WTC11 (cell line): ENCODE results near the gene CCDC12. TPM values are rescaled to one million over a fixed set of nuclear protein-coding genes. Genes with fewer than 3 reads are reported as not detected.

Experiments used
- ATAC-seq: fragments of 200-7000 bp; cut with Tn5 transposase; 2 replicates; pipeline ENCODE4 v1.10.0; 2021; ENCODE audit warnings: mild to moderate bottlenecking, moderate library complexity
- CTCF ChIA-PET: fragments of 300-600 bp; sonication (Branson Sonifier 250); formaldehyde crosslinking; loops from one replicate; lab custom pipeline; 2021; ENCODE audit warnings: antibody characterized with exemption; lab: Charles Lee
- POLR2A ChIA-PET: fragments of 350-600 bp; sonication (Branson Sonifier 250); formaldehyde crosslinking; loops from one replicate; lab custom pipeline; 2021; ENCODE audit warnings: antibody characterized with exemption; lab: Charles Lee
- DNase-seq: peaks from one replicate; pipeline ENCODE4 v3.0.0; 2021; ENCODE audit warnings: low spot score
- H3K27ac Mint-ChIP-seq: 2 replicates; pipeline ENCODE4 v1.8.0; 2021; ENCODE audit warnings: mixed read lengths
- H3K27me3 Mint-ChIP-seq: 2 replicates; pipeline ENCODE4 v1.8.0; 2021; ENCODE audit warnings: low read depth, mild to moderate bottlenecking, moderate library complexity, mixed read lengths
- H3K36me3 Mint-ChIP-seq: 2 replicates; pipeline ENCODE4 v1.8.0; 2021; ENCODE audit warnings: mixed read lengths
- H3K4me1 Mint-ChIP-seq: 2 replicates; pipeline ENCODE4 v1.8.0; 2022; ENCODE audit warnings: mixed read lengths
- H3K4me3 Mint-ChIP-seq: 2 replicates; pipeline ENCODE4 v1.8.0; 2021; ENCODE audit warnings: mild to moderate bottlenecking, moderate library complexity, mixed read lengths
- H3K9me3 Mint-ChIP-seq: 2 replicates; pipeline ENCODE4 v1.8.0; 2021; ENCODE audit warnings: mixed read lengths
- ELF4 ChIP-seq: sonication (generic); formaldehyde crosslinking; IDR thresholded peaks from 2 replicates; pipeline ENCODE4 v1.8.1; 2022; ENCODE audit warnings: low read depth, mild to moderate bottlenecking, moderate library complexity, missing genetic modification reagents
- ESRRA ChIP-seq: sonication (generic); formaldehyde crosslinking; IDR thresholded peaks from 2 replicates; pipeline ENCODE4 v1.8.1; 2022; ENCODE audit warnings: mild to moderate bottlenecking, missing genetic modification reagents, borderline replicate concordance
- HMGA2 ChIP-seq: fragments of 250-450 bp; sonication (Bioruptor Pico); IDR thresholded peaks from 2 replicates; pipeline ENCODE4 v1.4.0; 2021; ENCODE audit warnings: mild to moderate bottlenecking, moderate library complexity
- OVOL2 ChIP-seq: fragments of 250-450 bp; sonication (Bioruptor Pico); IDR thresholded peaks from 2 replicates; pipeline ENCODE4 v1.9.0; 2021; ENCODE audit warnings: mild to moderate bottlenecking, borderline replicate concordance
- TP53 ChIP-seq: sonication (generic); formaldehyde crosslinking; IDR thresholded peaks from 2 replicates; pipeline ENCODE4 v1.8.1; 2023; ENCODE audit warnings: mild to moderate bottlenecking, missing genetic modification reagents
- ZNF219 ChIP-seq: sonication (generic); formaldehyde crosslinking; IDR thresholded peaks from 2 replicates; pipeline ENCODE4 v1.8.0; 2023; ENCODE audit warnings: missing genetic modification reagents, mild to moderate bottlenecking, borderline replicate concordance
- ZNF263 ChIP-seq: sonication (generic); formaldehyde crosslinking; IDR thresholded peaks from 2 replicates; pipeline ENCODE4 v1.8.1; 2022; ENCODE audit warnings: low read depth, mild to moderate bottlenecking, moderate library complexity, missing genetic modification reagents
- ZNF416 ChIP-seq: fragments of 250-450 bp; sonication (Bioruptor Pico); IDR thresholded peaks from 2 replicates; pipeline ENCODE4 v1.9.0; 2021; ENCODE audit warnings: mild to moderate bottlenecking, inconsistent platforms
- ZNF425 ChIP-seq: fragments of 250-450 bp; sonication (Bioruptor Pico); conservative IDR thresholded peaks from 2 replicates; pipeline ENCODE4 v1.9.0; 2021; ENCODE audit warnings: mild to moderate bottlenecking
- total RNA-seq: library from RNA; stranded (reverse); gene quantifications from 3 replicates; pipeline ENCODE4 v1.2.3, GENCODE V29; 2021
- TF ChIP-seq, protein P1 (sequence below): sonication (generic); formaldehyde crosslinking; IDR thresholded peaks from 2 replicates; pipeline ENCODE4 v1.8.1; 2023; ENCODE audit warnings: mild to moderate bottlenecking, missing genetic modification reagents, moderate library complexity
- TF ChIP-seq, protein P2 (sequence below): sonication (generic); formaldehyde crosslinking; IDR thresholded peaks from 2 replicates; pipeline ENCODE4 v1.8.0; 2022; ENCODE audit warnings: missing genetic modification reagents
- TF ChIP-seq, protein P3 (sequence below): sonication (generic); formaldehyde crosslinking; IDR thresholded peaks from 2 replicates; pipeline ENCODE4 v1.8.0; 2023; ENCODE audit warnings: mild to moderate bottlenecking, missing genetic modification reagents
- TF ChIP-seq, protein P4 (sequence below): sonication (generic); formaldehyde crosslinking; IDR thresholded peaks from 2 replicates; pipeline ENCODE4 v1.8.1; 2022; ENCODE audit warnings: low read depth, mild to moderate bottlenecking, moderate library complexity, missing genetic modification reagents, borderline replicate concordance
- TF ChIP-seq, protein P5 (sequence below): fragments of 200-600 bp; IDR thresholded peaks from 2 replicates; pipeline ENCODE4 v1.8.0; 2022; ENCODE audit warnings: antibody characterized with exemption

Gene CCDC12
- total RNA-seq, 1 experiment from 2014 or later, result 59.1 TPM

GRCh38 chr3:47008234-47008796 is 31.8 kb upstream of the CCDC12 start (continued):
- TF ChIP-seq HMGA2 (no peak), ZNF263 (no peak), TP53 (no peak), ELF4 (CRISPR knock-in tag) (no peak), ZNF416 (CRISPR knock-in tag) (no peak), ZNF425 (CRISPR knock-in tag) (no peak)
- TF ChIP-seq, protein P1, sequence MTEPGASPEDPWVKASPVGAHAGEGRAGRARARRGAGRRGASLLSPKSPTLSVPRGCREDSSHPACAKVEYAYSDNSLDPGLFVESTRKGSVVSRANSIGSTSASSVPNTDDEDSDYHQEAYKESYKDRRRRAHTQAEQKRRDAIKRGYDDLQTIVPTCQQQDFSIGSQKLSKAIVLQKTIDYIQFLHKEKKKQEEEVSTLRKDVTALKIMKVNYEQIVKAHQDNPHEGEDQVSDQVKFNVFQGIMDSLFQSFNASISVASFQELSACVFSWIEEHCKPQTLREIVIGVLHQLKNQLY (CRISPR knock-in tag), result no peak
- TF ChIP-seq, protein P2, sequence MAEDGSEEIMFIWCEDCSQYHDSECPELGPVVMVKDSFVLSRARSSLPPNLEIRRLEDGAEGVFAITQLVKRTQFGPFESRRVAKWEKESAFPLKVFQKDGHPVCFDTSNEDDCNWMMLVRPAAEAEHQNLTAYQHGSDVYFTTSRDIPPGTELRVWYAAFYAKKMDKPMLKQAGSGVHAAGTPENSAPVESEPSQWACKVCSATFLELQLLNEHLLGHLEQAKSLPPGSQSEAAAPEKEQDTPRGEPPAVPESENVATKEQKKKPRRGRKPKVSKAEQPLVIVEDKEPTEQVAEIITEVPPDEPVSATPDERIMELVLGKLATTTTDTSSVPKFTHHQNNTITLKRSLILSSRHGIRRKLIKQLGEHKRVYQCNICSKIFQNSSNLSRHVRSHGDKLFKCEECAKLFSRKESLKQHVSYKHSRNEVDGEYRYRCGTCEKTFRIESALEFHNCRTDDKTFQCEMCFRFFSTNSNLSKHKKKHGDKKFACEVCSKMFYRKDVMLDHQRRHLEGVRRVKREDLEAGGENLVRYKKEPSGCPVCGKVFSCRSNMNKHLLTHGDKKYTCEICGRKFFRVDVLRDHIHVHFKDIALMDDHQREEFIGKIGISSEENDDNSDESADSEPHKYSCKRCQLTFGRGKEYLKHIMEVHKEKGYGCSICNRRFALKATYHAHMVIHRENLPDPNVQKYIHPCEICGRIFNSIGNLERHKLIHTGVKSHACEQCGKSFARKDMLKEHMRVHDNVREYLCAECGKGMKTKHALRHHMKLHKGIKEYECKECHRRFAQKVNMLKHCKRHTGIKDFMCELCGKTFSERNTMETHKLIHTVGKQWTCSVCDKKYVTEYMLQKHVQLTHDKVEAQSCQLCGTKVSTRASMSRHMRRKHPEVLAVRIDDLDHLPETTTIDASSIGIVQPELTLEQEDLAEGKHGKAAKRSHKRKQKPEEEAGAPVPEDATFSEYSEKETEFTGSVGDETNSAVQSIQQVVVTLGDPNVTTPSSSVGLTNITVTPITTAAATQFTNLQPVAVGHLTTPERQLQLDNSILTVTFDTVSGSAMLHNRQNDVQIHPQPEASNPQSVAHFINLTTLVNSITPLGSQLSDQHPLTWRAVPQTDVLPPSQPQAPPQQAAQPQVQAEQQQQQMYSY (CRISPR knock-in tag), result no peak
- TF ChIP-seq, protein P3, sequence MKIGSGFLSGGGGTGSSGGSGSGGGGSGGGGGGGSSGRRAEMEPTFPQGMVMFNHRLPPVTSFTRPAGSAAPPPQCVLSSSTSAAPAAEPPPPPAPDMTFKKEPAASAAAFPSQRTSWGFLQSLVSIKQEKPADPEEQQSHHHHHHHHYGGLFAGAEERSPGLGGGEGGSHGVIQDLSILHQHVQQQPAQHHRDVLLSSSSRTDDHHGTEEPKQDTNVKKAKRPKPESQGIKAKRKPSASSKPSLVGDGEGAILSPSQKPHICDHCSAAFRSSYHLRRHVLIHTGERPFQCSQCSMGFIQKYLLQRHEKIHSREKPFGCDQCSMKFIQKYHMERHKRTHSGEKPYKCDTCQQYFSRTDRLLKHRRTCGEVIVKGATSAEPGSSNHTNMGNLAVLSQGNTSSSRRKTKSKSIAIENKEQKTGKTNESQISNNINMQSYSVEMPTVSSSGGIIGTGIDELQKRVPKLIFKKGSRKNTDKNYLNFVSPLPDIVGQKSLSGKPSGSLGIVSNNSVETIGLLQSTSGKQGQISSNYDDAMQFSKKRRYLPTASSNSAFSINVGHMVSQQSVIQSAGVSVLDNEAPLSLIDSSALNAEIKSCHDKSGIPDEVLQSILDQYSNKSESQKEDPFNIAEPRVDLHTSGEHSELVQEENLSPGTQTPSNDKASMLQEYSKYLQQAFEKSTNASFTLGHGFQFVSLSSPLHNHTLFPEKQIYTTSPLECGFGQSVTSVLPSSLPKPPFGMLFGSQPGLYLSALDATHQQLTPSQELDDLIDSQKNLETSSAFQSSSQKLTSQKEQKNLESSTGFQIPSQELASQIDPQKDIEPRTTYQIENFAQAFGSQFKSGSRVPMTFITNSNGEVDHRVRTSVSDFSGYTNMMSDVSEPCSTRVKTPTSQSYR, result no peak
- TF ChIP-seq, all 79 proteins: peak for 0

DNA sequence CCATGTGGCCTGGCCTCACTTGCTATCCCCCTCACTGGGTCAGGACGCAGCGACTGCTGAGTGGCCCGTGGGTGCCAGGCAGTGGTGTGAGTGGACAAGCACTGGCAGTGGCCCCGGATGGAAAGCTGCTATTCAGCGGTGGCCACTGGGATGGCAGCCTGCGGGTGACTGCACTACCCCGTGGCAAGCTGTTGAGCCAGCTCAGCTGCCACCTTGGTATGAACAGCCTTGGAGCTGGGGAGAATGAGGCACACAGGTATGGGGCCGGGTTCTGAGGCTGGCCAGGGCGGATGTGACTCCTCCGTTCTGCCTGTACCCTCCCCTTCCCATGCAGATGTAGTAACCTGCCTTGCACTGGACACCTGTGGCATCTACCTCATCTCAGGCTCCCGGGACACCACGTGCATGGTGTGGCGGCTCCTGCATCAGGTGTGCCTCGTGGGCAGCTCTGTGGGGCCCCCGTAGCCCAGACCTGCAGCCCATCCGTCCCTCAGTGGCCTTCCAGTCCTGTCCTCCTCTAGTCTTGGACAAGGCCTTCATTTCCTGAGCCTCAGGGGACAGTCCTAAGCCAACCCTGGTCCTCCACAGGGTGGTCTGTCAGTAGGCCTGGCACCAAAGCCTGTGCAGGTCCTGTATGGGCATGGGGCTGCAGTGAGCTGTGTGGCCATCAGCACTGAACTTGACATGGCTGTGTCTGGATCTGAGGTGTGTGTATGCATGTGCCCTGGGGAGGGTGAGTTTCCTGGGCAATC is 31.1 kb upstream of the CCDC12 start:
- peaks cover 20% of the 10 kb centered on the region; the same call in 1 of the 2 replicates for H3K36me3 Mint-ChIP-seq
- no peaks in the 10 kb centered on the region for H3K9me3 Mint-ChIP-seq
- no peak for DNase-seq
- POLR2A ChIA-PET, result no interaction called here
- no peak overlapping the region for H3K4me3 Mint-ChIP-seq
- H3K4me1 Mint-ChIP-seq, result peaks cover 8% of the 10 kb centered on the region
- CTCF ChIA-PET, result interaction anchor here (0.5 to 2.2 kb wide), 6 partner anchors 9 to 331 kb away, joined by 3 to 9 read pairs (median 3); no protein-coding TSS in a partner anchor
- ATAC-seq, result no peak
- H3K27ac Mint-ChIP-seq, result no peak overlapping the region
- H3K27me3 Mint-ChIP-seq, result no peaks in the 10 kb centered on the region
- TF ChIP-seq ZNF219 (CRISPR knock-in tag), result no peak
- TF ChIP-seq ZNF416 (CRISPR knock-in tag), result no peak
- TF ChIP-seq, protein P3, result no peak
- no peak for TF ChIP-seq ESRRA (CRISPR knock-in tag)
- TF ChIP-seq, protein P4, sequence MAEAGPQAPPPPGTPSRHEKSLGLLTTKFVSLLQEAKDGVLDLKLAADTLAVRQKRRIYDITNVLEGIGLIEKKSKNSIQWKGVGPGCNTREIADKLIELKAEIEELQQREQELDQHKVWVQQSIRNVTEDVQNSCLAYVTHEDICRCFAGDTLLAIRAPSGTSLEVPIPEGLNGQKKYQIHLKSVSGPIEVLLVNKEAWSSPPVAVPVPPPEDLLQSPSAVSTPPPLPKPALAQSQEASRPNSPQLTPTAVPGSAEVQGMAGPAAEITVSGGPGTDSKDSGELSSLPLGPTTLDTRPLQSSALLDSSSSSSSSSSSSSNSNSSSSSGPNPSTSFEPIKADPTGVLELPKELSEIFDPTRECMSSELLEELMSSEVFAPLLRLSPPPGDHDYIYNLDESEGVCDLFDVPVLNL, result no peak
- TF ChIP-seq, protein P5, sequence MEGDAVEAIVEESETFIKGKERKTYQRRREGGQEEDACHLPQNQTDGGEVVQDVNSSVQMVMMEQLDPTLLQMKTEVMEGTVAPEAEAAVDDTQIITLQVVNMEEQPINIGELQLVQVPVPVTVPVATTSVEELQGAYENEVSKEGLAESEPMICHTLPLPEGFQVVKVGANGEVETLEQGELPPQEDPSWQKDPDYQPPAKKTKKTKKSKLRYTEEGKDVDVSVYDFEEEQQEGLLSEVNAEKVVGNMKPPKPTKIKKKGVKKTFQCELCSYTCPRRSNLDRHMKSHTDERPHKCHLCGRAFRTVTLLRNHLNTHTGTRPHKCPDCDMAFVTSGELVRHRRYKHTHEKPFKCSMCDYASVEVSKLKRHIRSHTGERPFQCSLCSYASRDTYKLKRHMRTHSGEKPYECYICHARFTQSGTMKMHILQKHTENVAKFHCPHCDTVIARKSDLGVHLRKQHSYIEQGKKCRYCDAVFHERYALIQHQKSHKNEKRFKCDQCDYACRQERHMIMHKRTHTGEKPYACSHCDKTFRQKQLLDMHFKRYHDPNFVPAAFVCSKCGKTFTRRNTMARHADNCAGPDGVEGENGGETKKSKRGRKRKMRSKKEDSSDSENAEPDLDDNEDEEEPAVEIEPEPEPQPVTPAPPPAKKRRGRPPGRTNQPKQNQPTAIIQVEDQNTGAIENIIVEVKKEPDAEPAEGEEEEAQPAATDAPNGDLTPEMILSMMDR, result no peak
- TF ChIP-seq OVOL2 (CRISPR knock-in tag), result no peak
